ENCODE results near the gene LCLAT1.

The LCLAT1 gene

DNA sequence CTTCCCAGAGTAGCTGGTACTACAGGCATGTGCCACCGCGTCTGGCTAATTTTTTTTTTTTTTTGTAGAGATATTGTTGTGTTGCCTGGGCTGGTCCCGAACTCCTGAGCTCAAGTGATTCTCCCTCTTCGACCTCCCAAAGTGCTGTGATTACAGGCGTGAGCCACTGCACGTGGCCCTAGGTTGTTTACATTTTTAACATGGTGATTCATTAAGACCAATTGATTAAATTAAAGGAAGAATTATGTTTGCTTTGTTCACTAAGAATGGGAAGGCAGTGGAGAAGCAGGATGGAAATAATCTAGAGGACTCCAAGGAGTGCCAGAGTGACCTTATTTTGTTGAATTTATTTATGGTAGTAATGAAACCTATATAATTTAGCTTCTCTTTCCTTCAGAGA, 7.5 kb downstream of the LCLAT1 start:
- no peak for DNase-seq (ENCODE audit: low read depth)
- TF ChIP-seq, protein P1, sequence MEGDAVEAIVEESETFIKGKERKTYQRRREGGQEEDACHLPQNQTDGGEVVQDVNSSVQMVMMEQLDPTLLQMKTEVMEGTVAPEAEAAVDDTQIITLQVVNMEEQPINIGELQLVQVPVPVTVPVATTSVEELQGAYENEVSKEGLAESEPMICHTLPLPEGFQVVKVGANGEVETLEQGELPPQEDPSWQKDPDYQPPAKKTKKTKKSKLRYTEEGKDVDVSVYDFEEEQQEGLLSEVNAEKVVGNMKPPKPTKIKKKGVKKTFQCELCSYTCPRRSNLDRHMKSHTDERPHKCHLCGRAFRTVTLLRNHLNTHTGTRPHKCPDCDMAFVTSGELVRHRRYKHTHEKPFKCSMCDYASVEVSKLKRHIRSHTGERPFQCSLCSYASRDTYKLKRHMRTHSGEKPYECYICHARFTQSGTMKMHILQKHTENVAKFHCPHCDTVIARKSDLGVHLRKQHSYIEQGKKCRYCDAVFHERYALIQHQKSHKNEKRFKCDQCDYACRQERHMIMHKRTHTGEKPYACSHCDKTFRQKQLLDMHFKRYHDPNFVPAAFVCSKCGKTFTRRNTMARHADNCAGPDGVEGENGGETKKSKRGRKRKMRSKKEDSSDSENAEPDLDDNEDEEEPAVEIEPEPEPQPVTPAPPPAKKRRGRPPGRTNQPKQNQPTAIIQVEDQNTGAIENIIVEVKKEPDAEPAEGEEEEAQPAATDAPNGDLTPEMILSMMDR (IDR thresholded peaks at IDR 0.05; ENCODE audit: low read depth, low read length, missing control alignments): no peak
- H3K4me3 ChIP-seq (ENCODE audit: low read depth, low read length): no peak overlapping the region

DNA sequence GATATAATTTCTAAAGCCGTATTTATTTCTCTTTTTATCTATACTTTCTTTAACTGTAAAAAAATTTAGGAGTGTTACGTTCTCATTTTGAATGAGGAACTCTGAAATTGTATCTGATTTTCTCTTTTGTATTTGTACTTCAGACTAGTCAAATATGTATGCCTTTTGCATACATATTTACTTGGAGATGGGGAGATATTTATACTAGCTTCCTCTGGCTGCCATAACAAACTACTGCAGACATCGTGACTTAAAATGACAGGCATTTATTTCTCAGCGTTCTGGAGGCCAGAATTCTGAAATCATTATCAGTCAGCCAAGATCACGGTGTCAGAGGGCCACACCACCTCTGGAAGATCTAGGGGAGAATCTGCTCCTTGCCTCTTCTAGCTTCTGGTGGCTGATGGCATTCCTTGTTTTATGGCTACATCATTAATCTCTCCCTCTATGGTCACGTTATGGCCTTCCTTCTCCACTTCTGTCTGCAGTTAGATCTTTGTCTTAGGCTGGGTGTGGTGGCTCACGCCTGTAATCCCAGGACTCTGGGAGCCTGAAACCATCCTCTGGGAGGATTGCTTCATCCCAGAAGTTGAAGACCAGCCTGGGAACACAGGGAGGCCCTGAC, 8.2 kb downstream of the LCLAT1 start:
- DNase-seq (ENCODE audit: low read depth): no peak
- TF ChIP-seq, protein P1 (IDR thresholded peaks at IDR 0.05; ENCODE audit: low read depth, low read length, missing control alignments): no peak
- no peak overlapping the region for H3K4me3 ChIP-seq (ENCODE audit: low read depth, low read length)

DNA sequence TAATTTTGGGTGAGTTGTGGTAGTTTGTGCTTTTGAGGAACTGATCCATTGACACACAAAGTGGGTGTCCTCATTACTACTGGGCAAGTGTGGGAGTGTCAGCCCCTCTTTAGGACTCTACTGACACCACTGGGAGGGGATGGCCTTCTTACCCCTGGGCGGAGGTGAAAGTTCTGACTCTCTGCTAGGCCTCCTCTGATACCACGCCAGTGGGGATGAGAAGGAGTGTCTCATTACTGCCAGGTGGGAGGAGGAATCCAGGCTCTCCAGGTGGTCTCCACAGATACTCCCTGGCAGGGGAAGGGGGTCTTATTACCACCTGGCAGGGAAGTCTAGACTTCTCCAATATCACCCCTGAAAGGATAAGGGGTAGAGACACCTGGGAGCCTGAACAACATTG, 9.1 kb downstream of the LCLAT1 start:
- TF ChIP-seq, protein P1 (IDR thresholded peaks at IDR 0.05; ENCODE audit: low read depth, low read length, missing control alignments): no peak
- no peak for DNase-seq (ENCODE audit: low read depth)

DNA sequence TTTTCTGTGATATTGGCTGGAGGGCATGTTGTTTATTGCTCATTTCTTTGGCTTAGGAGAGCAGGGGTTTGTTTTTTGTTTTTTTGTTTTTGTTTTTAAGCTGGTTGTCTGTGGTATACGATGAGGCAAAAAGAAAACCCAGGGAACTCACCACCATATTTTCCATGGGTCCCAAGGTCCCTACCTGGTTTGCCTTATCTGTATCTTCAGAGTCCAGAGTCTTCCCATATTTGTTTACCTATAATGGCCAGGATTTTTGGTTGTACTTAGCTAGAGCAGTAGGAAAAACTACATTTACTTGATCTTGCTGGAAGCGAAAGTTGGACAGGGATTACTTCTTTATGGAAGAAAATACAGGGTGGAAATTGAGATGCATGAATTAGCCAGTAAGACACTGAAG, 9.5 kb downstream of the LCLAT1 start:
- H3K4me3 ChIP-seq (ENCODE audit: low read depth, low read length): no peak overlapping the region
- TF ChIP-seq, protein P1 (IDR thresholded peaks at IDR 0.05; ENCODE audit: low read depth, low read length, missing control alignments): no peak
- DNase-seq (ENCODE audit: low read depth): no peak

More for the DNA sequence above, 9.1 kb downstream of the LCLAT1 start:
- H3K4me3 ChIP-seq (ENCODE audit: low read depth, low read length): no peak overlapping the region

DNA sequence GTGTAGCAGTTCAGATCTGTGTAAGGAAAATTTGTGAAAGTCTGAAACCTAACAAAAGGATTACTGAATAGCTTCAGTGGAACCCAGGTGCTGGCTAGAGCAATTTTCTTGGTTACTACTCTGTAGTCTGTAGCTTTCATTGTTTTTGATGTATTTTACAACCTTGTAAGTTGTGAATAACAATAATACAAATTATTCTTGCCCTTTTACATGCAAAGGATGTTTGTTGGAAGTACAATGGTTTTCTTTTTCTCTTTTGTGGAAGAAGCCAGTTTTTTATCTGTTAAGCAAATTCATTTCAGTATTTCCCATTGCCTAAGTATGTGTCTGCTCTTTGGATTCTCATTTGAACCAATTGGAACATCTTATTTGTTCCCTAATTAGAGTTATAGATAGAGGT, 10.2 kb downstream of the LCLAT1 start:
- DNase-seq (ENCODE audit: low read depth): no peak
- TF ChIP-seq, protein P1 (IDR thresholded peaks at IDR 0.05; ENCODE audit: low read depth, low read length, missing control alignments): no peak
- no peak overlapping the region for H3K4me3 ChIP-seq (ENCODE audit: low read depth, low read length)

DNA sequence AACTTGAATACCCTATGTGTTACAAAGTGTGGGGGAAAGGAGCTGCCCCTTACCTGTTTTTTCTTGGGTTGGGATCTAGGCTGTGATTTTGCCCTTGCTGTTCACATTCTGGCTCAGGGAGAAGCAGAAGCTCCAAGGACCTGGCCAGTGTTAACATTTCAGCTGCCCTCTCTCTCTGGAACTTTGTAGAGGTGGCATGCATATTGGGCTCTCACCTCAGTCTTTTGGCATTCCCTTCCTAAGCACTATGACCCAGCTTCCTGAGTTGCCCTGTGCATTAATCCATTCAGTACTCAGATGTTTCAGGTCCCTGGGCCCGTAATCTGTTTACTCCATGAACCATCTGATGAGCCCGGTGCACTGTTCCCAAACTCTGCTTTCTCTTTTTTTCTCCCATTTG, 12.1 kb downstream of the LCLAT1 start:
- TF ChIP-seq, protein P1 (IDR thresholded peaks at IDR 0.05; ENCODE audit: low read depth, low read length, missing control alignments): no peak
- no peak overlapping the region for H3K4me3 ChIP-seq (ENCODE audit: low read depth, low read length)
- no peak for DNase-seq (ENCODE audit: low read depth)

Measured in GM12864 (cell line).